RWPE2 (cell line): ENCODE data around the gene FAM174C.
A peak's percentile ranks its signal among the peaks of the same experiment; 100 is the strongest.

Experiments
- ATAC-seq: fragments of 200-7000 bp; cut with Tn5 transposase; 3 replicates; pipeline ENCODE4 v1.9.1; 2021; ENCODE audit warnings: low read depth
- DNase-seq: peaks from one replicate; pipeline ENCODE4 v3.0.0-alpha.2; 2020; ENCODE audit warnings: low spot score
- H3K27ac ChIP-seq: fragments of 450-650 bp; 2 replicates; pipeline ENCODE4 v1.5.1; 2017; ENCODE audit warnings: mild to moderate bottlenecking; ENCODE audit not compliant: poor library complexity, severe bottlenecking
- H3K27me3 ChIP-seq: fragments of 250-450 bp; sonication (Bioruptor Pico); 2 replicates; pipeline ENCODE4 v1.5.1; 2021; ENCODE audit warnings: mild to moderate bottlenecking, moderate library complexity; ENCODE audit not compliant: insufficient read depth, poor library complexity, severe bottlenecking
- H3K36me3 ChIP-seq: fragments of 250-450 bp; sonication (Bioruptor Pico); 2 replicates; pipeline ENCODE4 v1.5.1; 2020; ENCODE audit warnings: low read depth, mild to moderate bottlenecking, moderate library complexity
- H3K4me1 ChIP-seq: fragments of 250-450 bp; sonication (Bioruptor Pico); 2 replicates; pipeline ENCODE4 v1.5.1; 2021; ENCODE audit warnings: mild to moderate bottlenecking, moderate library complexity; ENCODE audit not compliant: insufficient read depth, poor library complexity, severe bottlenecking
- H3K4me3 ChIP-seq: fragments of 250-450 bp; sonication (Bioruptor Pico); 2 replicates; pipeline ENCODE4 v1.5.1; 2021; ENCODE audit warnings: mild to moderate bottlenecking, moderate library complexity; ENCODE audit not compliant: severe bottlenecking
- H3K9me3 ChIP-seq: fragments of 250-450 bp; sonication (Bioruptor Pico); 2 replicates; pipeline ENCODE4 v1.5.1; 2021; ENCODE audit warnings: mild to moderate bottlenecking, moderate library complexity; ENCODE audit not compliant: severe bottlenecking
- CTCF ChIP-seq: fragments of 450-650 bp; IDR thresholded peaks from one replicate; pipeline ENCODE4 v1.5.1; 2017; ENCODE audit warnings: mild to moderate bottlenecking, moderate library complexity; ENCODE audit not compliant: poor library complexity, severe bottlenecking

Gene FAM174C

DNA sequence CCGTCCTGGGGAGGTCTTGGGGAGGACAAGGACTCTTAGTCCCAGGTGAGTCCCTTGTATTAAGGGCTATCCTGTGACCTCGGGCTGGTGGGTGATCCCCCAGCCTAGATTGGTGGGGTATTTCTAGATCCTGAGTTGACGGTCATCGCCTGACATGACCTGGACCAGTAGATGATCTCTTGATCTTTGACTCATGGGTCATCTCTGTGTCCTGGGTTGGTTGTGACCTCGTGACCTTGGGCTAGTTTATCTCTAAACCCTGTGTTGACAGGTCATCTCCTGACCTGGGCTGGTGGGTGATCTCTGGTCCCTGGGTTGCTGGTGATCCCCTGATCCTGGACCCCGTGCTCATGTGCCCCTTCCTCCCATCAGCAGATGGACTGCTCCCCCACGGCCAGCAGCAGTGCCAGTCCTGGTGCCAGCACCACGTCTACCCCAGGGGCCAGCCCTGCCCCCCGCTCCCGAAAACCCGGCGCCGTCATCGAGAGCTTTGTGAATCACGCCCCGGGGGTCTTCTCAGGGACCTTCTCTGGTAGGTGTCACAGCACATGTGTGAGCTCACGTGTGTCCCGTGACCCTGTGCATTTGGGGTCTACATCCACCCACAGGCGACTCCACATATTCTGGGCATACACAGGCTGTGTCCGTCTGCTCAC is 20.7 kb upstream of the FAM174C start:
- Histone ChIP-seq H3K27ac (peak overlapping the region; percentile 97), H3K36me3 (peaks cover 73% of the 10 kb centered on the region), H3K4me1 (peaks cover 32% of the 10 kb centered on the region), H3K27me3 (no peaks in the 10 kb centered on the region), H3K4me3 (no peak overlapping the region), H3K9me3 (no peaks in the 10 kb centered on the region)
- no peak for TF ChIP-seq CTCF
- DNase-seq = no peak
- ATAC-seq = no peak

DNA sequence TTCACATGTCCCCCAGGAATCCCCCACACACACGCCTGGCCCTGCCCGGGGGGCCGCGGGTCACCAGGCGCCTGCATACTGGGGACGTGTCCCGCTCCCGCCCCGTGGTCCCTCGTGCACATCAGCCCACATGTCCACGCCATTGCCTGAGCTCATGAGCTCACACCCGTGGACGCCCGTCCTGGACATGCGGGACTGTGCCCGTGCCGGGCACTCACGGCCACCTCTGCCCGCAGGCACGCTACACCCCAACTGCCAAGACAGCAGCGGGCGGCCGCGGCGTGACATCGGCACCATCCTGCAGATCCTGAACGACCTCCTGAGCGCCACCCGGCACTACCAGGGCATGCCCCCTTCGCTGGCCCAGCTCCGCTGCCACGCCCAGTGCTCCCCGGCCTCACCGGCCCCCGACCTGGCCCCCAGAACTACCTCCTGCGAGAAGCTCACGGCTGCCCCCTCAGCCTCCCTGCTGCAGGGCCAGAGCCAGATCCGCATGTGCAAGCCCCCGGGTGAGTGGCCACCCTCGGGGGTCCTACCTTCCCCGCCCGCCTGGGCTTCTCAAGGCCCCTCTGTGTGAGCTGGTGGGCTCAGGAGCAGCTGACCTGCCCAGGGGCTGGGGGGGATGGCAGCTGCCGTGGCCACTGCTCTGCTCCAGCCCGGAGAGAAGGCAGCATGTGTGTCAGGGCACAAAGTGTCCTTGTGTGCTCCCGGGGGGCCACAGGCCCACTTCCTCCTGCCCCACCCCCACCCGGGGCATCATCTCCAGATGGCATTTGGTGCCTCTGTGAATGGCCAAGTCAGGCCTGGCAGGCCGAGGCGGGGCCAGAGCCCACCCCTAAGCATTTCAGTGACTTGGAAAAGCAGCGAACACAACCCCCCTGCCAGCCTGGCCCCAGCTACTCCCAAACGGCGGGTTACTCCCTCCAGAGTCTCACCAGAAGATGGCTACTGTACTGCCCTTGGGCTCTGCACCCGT is 19.9 kb upstream of the FAM174C start:
- no peaks in the 10 kb centered on the region for H3K9me3 ChIP-seq
- TF ChIP-seq CTCF = no peak
- peaks cover 40% of the 10 kb centered on the region for H3K4me1 ChIP-seq
- no peak for DNase-seq
- H3K27ac ChIP-seq = peak overlapping the region; percentile 97
- peaks cover 69% of the 10 kb centered on the region for H3K36me3 ChIP-seq
- H3K27me3 ChIP-seq = no peaks in the 10 kb centered on the region
- no peak overlapping the region for H3K4me3 ChIP-seq
- no peak for ATAC-seq

GRCh38 chr19:1256646-1257474 is 18.5 kb upstream of the FAM174C start:
- Histone ChIP-seq H3K27ac (peak overlapping the region; percentile 97), H3K9me3 (no peaks in the 10 kb centered on the region), H3K36me3 (peaks cover 57% of the 10 kb centered on the region), H3K4me3 (no peak overlapping the region), H3K27me3 (no peaks in the 10 kb centered on the region), H3K4me1 (peaks cover 42% of the 10 kb centered on the region)
- TF ChIP-seq CTCF = no peak
- no peak for ATAC-seq
- DNase-seq = no peak

DNA sequence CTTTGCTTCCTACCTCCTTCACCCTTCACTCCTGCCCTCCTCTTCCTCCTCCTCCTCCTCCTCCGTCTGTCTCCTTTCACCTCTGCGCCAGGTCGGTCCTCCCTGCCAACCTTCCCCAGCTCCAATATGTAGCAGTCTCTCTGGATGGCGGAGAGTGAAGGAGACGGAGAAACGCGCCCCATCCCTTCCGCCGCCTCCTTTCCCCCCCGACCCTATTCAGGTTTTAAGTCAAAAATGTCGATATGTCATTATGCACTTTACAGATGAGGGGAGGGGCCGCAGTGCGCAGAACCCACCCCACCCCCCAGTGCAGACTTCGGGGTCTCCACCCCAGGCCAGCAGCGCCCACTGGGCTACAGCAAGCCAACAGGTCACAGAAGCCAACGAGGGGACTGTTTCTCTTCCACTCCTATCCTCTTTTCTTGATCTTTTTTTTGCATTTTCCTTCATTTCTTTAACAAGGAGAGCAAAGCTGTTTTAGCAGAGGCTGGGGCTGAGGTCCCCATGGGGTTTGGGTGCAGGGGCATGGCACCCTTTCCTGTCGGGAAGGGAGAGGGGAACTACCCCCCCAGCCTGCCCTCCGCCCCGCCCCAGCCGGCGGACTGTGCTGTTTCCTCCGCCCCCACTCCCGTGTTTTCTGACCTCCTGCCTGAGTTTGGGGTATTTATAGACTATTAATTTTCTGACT is 17.7 kb upstream of the FAM174C start:
- peaks cover 42% of the 10 kb centered on the region for H3K4me1 ChIP-seq
- H3K27ac ChIP-seq = peak overlapping the region; percentile 97
- H3K27me3 ChIP-seq = no peaks in the 10 kb centered on the region
- no peak for TF ChIP-seq CTCF
- ATAC-seq (no peak), DNase-seq (no peak)
- H3K4me3 ChIP-seq = no peak overlapping the region
- H3K36me3 ChIP-seq = peaks cover 52% of the 10 kb centered on the region
- no peaks in the 10 kb centered on the region for H3K9me3 ChIP-seq
